A549 (cell line): Measurements from ENCODE around the gene ZSWIM9.

ENCODE experiments used
- EP300 ChIP-seq, 2 experiments: fragments of >200 bp; sonication (Bioruptor Twin); formaldehyde crosslinking; IDR thresholded peaks; 2 replicates in 1 of 2; 3 replicates in 1 of 2; pipeline ENCODE4 v1.6.1; 2016 to 2017
- ESRRA ChIP-seq: fragments of 150-350 bp; IDR thresholded peaks from 2 replicates; pipeline ENCODE4 v1.6.1; 2014; ENCODE audit warnings: mild to moderate bottlenecking, low read length, borderline replicate concordance
- HMGXB4 ChIP-seq: fragments of 250-450 bp; sonication (Bioruptor Pico); IDR thresholded peaks from 2 replicates; pipeline ENCODE4 v1.5.0; 2021; ENCODE audit warnings: mild to moderate bottlenecking, moderate library complexity, borderline replicate concordance
- JUN ChIP-seq, 2 experiments: fragments of >200 bp; sonication (Bioruptor Twin); formaldehyde crosslinking; IDR thresholded peaks; 2 replicates in 1 of 2; 3 replicates in 1 of 2; pipeline ENCODE4 v1.6.1; 2016 to 2017
- JUNB ChIP-seq: fragments of >200 bp; sonication (Bioruptor Twin); formaldehyde crosslinking; IDR thresholded peaks from 2 replicates; pipeline ENCODE4 v1.6.1; 2016
- MYC ChIP-seq: IDR thresholded peaks from 2 replicates; pipeline ENCODE4 v1.6.1; 2012; ENCODE audit warnings: mild to moderate bottlenecking, inconsistent platforms, low read length, improper control_type of control experiment, borderline replicate concordance
- NR3C1 ChIP-seq: fragments of >200 bp; sonication (Bioruptor Twin); formaldehyde crosslinking; IDR thresholded peaks from 3 replicates; pipeline ENCODE4 v1.6.1; 2017
- POLR2A ChIP-seq: IDR thresholded peaks from 2 replicates; pipeline ENCODE4 v1.6.1; 2012; ENCODE audit warnings: mild to moderate bottlenecking, low read length
- RAD21 ChIP-seq, 2 experiments: fragments of >200 bp in 1 of 2; sonication (Bioruptor Twin) in 1 of 2; formaldehyde crosslinking in 1 of 2; IDR thresholded peaks in 1 of 2; conservative IDR thresholded peaks in 1 of 2; 2 replicates in 1 of 2; 3 replicates in 1 of 2; pipeline ENCODE4 v1.6.1; 2012 to 2018; ENCODE audit warnings: inconsistent platforms in 1 of 2
- RCOR1 ChIP-seq: fragments of 150-350 bp; IDR thresholded peaks from 2 replicates; pipeline ENCODE4 v1.6.1; 2014; ENCODE audit warnings: antibody characterized with exemption, low read length, low read depth
- RFX5 ChIP-seq: fragments of 450-650 bp; IDR thresholded peaks from 2 replicates; pipeline ENCODE4 v1.7.1; 2014; ENCODE audit warnings: antibody characterized with exemption, mild to moderate bottlenecking, moderate library complexity
- TF ChIP-seq, protein P1 (sequence below): fragments of >200 bp; sonication (Bioruptor Twin); formaldehyde crosslinking; IDR thresholded peaks from 3 replicates; pipeline ENCODE4 v1.5.1; 2016
- TF ChIP-seq, protein P2 (sequence below): IDR thresholded peaks from 2 replicates; pipeline ENCODE4 v1.6.1; 2012
- TF ChIP-seq, protein P3 (sequence below): fragments of 200-600 bp; sonication (generic); IDR thresholded peaks from 2 replicates; pipeline ENCODE4 v1.6.1; 2016; ENCODE audit warnings: antibody characterized with exemption, mild to moderate bottlenecking, moderate library complexity

- no peak for TF ChIP-seq POLR2A
- no peak for TF ChIP-seq RCOR1
- TF ChIP-seq MYC: no peak
- TF ChIP-seq, protein P1, sequence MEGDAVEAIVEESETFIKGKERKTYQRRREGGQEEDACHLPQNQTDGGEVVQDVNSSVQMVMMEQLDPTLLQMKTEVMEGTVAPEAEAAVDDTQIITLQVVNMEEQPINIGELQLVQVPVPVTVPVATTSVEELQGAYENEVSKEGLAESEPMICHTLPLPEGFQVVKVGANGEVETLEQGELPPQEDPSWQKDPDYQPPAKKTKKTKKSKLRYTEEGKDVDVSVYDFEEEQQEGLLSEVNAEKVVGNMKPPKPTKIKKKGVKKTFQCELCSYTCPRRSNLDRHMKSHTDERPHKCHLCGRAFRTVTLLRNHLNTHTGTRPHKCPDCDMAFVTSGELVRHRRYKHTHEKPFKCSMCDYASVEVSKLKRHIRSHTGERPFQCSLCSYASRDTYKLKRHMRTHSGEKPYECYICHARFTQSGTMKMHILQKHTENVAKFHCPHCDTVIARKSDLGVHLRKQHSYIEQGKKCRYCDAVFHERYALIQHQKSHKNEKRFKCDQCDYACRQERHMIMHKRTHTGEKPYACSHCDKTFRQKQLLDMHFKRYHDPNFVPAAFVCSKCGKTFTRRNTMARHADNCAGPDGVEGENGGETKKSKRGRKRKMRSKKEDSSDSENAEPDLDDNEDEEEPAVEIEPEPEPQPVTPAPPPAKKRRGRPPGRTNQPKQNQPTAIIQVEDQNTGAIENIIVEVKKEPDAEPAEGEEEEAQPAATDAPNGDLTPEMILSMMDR: no peak
- TF ChIP-seq HMGXB4 (CRISPR knock-in tag): no peak
- no peak for TF ChIP-seq RAD21 (conservative IDR thresholded peaks at IDR 0.05 in 1 of 2, IDR thresholded peaks at IDR 0.05 in 1 of 2)
- TF ChIP-seq EP300 (IDR thresholded peaks at IDR 0.05): no peak
- no peak for TF ChIP-seq JUN (IDR thresholded peaks at IDR 0.05)
- TF ChIP-seq RFX5: no peak
- TF ChIP-seq, protein P2, sequence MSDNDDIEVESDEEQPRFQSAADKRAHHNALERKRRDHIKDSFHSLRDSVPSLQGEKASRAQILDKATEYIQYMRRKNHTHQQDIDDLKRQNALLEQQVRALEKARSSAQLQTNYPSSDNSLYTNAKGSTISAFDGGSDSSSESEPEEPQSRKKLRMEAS: no peak
- no peak for TF ChIP-seq ESRRA
- TF ChIP-seq, protein P3, sequence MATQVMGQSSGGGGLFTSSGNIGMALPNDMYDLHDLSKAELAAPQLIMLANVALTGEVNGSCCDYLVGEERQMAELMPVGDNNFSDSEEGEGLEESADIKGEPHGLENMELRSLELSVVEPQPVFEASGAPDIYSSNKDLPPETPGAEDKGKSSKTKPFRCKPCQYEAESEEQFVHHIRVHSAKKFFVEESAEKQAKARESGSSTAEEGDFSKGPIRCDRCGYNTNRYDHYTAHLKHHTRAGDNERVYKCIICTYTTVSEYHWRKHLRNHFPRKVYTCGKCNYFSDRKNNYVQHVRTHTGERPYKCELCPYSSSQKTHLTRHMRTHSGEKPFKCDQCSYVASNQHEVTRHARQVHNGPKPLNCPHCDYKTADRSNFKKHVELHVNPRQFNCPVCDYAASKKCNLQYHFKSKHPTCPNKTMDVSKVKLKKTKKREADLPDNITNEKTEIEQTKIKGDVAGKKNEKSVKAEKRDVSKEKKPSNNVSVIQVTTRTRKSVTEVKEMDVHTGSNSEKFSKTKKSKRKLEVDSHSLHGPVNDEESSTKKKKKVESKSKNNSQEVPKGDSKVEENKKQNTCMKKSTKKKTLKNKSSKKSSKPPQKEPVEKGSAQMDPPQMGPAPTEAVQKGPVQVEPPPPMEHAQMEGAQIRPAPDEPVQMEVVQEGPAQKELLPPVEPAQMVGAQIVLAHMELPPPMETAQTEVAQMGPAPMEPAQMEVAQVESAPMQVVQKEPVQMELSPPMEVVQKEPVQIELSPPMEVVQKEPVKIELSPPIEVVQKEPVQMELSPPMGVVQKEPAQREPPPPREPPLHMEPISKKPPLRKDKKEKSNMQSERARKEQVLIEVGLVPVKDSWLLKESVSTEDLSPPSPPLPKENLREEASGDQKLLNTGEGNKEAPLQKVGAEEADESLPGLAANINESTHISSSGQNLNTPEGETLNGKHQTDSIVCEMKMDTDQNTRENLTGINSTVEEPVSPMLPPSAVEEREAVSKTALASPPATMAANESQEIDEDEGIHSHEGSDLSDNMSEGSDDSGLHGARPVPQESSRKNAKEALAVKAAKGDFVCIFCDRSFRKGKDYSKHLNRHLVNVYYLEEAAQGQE: no peak
- TF ChIP-seq NR3C1: no peak
- no peak for TF ChIP-seq JUNB
Measured at GRCh38 chr19:48148576-48148975, 21.9 kb upstream of the ZSWIM9 start.
